H1 (cell line): ENCODE measurements around the gene POLA1. TPM values are rescaled to one million over a fixed set of nuclear protein-coding genes. Genes with fewer than 3 reads are reported as not detected.

ENCODE experiments used
- CTCF ChIA-PET: fragments of 300-600 bp; sonication (Branson Sonifier 250); formaldehyde crosslinking; loops from one replicate; lab custom pipeline; 2021; ENCODE audit not compliant: partially characterized antibody; lab: Charles Lee
- POLR2A ChIA-PET: fragments of 300-600 bp; sonication (Branson Sonifier 250); formaldehyde crosslinking; loops from one replicate; lab custom pipeline; 2021; ENCODE audit warnings: inconsistent platforms; ENCODE audit not compliant: partially characterized antibody; lab: Charles Lee
- DNase-seq, 2 experiments: peaks; one replicate each; pipeline versions ENCODE4 v3.0.0 to v3.0.0-alpha.2; 2010 to 2022; ENCODE audit warnings: low spot score in 2 of 2, low read depth in 1 of 2, mixed read lengths in 1 of 2
- FAIRE-seq: peaks from 2 replicates; lab custom pipeline; 2011; peaks lifted over from hg19 to GRCh38; lab: Jason Lieb, UNC
- H2AFZ ChIP-seq: 2 replicates; pipeline ENCODE4 v1.8.1; 2012; ENCODE audit warnings: low read length, inconsistent platforms
- H2AK5ac ChIP-seq: 2 replicates; pipeline ENCODE4 v1.6.1; 2013; ENCODE audit warnings: low read depth, low read length
- H2BK120ac ChIP-seq: replicated peaks from 2 replicates; pipeline ENCODE3; 2013; ENCODE audit warnings: low read depth, low read length, inconsistent platforms
- H2BK12ac ChIP-seq: 2 replicates; pipeline ENCODE4 v1.6.1; 2013; ENCODE audit warnings: low read depth, low read length
- H2BK15ac ChIP-seq: 2 replicates; pipeline ENCODE4 v1.6.1; 2013; ENCODE audit warnings: low read length
- H2BK20ac ChIP-seq: 2 replicates; pipeline ENCODE4 v1.6.1; 2013; ENCODE audit warnings: low read length
- H2BK5ac ChIP-seq: 2 replicates; pipeline ENCODE4 v1.6.1; 2013; ENCODE audit warnings: low read depth, low read length
- H3K14ac ChIP-seq: 2 replicates; pipeline ENCODE4 v1.6.1; 2013; ENCODE audit warnings: inconsistent platforms; ENCODE audit not compliant: insufficient read length
- H3K18ac ChIP-seq: 2 replicates; pipeline ENCODE4 v1.6.1; 2013; ENCODE audit warnings: low read length; ENCODE audit errors: extremely low read depth
- H3K23ac ChIP-seq: 2 replicates; pipeline ENCODE4 v1.6.1; 2013; ENCODE audit warnings: inconsistent platforms; ENCODE audit not compliant: insufficient read length
- H3K23me2 ChIP-seq: 2 replicates; pipeline ENCODE4 v1.6.1; 2013; ENCODE audit warnings: low read depth, low read length
- H3K27ac ChIP-seq: 2 replicates; pipeline ENCODE4 v1.6.1; 2011; ENCODE audit warnings: low read depth, low read length, inconsistent platforms
- H3K27me3 ChIP-seq, 4 experiments: replicated peaks in 1 of 4; 1 replicate in 1 of 4; 2 replicates in 3 of 4; pipeline versions ENCODE4 v1.6.1 to v1.8.1; 2011 to 2013; ENCODE audit warnings: low read length in 3 of 4, mild to moderate bottlenecking in 3 of 4, inconsistent platforms in 2 of 4, mixed read lengths in 2 of 4, moderate library complexity in 1 of 4; ENCODE audit not compliant: control insufficient read depth in 3 of 4, insufficient read depth in 3 of 4; ENCODE audit errors: extremely low read depth in 1 of 4
- H3K36me3 ChIP-seq, 4 experiments: 2 replicates each; pipeline versions ENCODE4 v1.6.1 to v1.8.1; 2011 to 2013; ENCODE audit warnings: mild to moderate bottlenecking in 4 of 4, low read length in 3 of 4, moderate library complexity in 2 of 4, control low read depth in 1 of 4, inconsistent platforms in 1 of 4; ENCODE audit not compliant: insufficient read depth in 4 of 4, control insufficient read depth in 2 of 4
- H3K4ac ChIP-seq: replicated peaks from 2 replicates; pipeline ENCODE3; 2013; ENCODE audit warnings: low read length, low read depth, mixed read lengths, inconsistent platforms; ENCODE audit not compliant: insufficient read length
- H3K4me1 ChIP-seq, 4 experiments: replicated peaks in 1 of 4; 1 replicate in 1 of 4; 2 replicates in 3 of 4; pipeline versions ENCODE4 v1.6.1 to v1.8.1; 2011 to 2013; ENCODE audit warnings: low read length in 3 of 4, inconsistent platforms in 2 of 4, mixed read lengths in 1 of 4; ENCODE audit not compliant: insufficient read depth in 4 of 4, control insufficient read depth in 3 of 4
- H3K4me2 ChIP-seq, 2 experiments: 2 replicates each; pipeline versions ENCODE4 v1.6.1 to v1.8.1; 2011 to 2013; ENCODE audit warnings: low read depth in 2 of 2, low read length in 2 of 2, control low read depth in 1 of 2, inconsistent platforms in 1 of 2, mild to moderate bottlenecking in 1 of 2; ENCODE audit not compliant: insufficient read depth in 1 of 2
- H3K4me3 ChIP-seq, 4 experiments: fragments of 200-600, 300-600 bp in 1 of 4; sonication (generic), shearing (Covaris generic), sonication (Bioruptor Twin) in 1 of 4; 2 replicates each; pipeline versions ENCODE4 v1.5.1 to v1.8.1; 2011 to 2016; ENCODE audit warnings: low read length in 4 of 4, low read depth in 3 of 4, control low read depth in 2 of 4, inconsistent platforms in 2 of 4, mild to moderate bottlenecking in 2 of 4, mixed read lengths in 1 of 4, moderate library complexity in 1 of 4; ENCODE audit not compliant: insufficient read depth in 2 of 4; ENCODE audit errors: extremely low read depth in 1 of 4
- H3K56ac ChIP-seq: replicated peaks from 2 replicates; pipeline ENCODE3; 2013; ENCODE audit warnings: low read depth, mild to moderate bottlenecking, mixed read lengths, low read length, inconsistent platforms; ENCODE audit not compliant: insufficient read length
- H3K79me1 ChIP-seq: 2 replicates; pipeline ENCODE4 v1.6.1; 2013; ENCODE audit warnings: low read depth, low read length, control low read depth
- H3K79me2 ChIP-seq, 2 experiments: 2 replicates each; pipeline versions ENCODE4 v1.6.1 to v1.8.1; 2012 to 2013; ENCODE audit warnings: low read length in 2 of 2, mild to moderate bottlenecking in 2 of 2, inconsistent platforms in 1 of 2; ENCODE audit not compliant: insufficient read depth in 2 of 2, control insufficient read depth in 1 of 2
- H3K9ac ChIP-seq, 4 experiments: replicated peaks in 1 of 4; 1 replicate in 1 of 4; 2 replicates in 3 of 4; pipeline versions ENCODE4 v1.6.1 to v1.8.1; 2011 to 2013; ENCODE audit warnings: low read depth in 3 of 4, low read length in 3 of 4, control low read depth in 2 of 4, mild to moderate bottlenecking in 2 of 4, moderate library complexity in 2 of 4, inconsistent platforms in 1 of 4; ENCODE audit errors: extremely low read depth in 1 of 4
- H3K9me3 ChIP-seq, 2 experiments: 2 replicates each; pipeline versions ENCODE4 v1.6.1 to v1.8.1; 2012 to 2013; ENCODE audit warnings: mild to moderate bottlenecking in 2 of 2, moderate library complexity in 2 of 2, control low read depth in 1 of 2, inconsistent platforms in 1 of 2, low read depth in 1 of 2, low read length in 1 of 2, mixed read lengths in 1 of 2; ENCODE audit not compliant: insufficient read depth in 2 of 2
- H4K20me1 ChIP-seq, 2 experiments: replicated peaks in 1 of 2; 2 replicates each; pipeline versions ENCODE3 to v1.8.1; 2011 to 2013; ENCODE audit warnings: inconsistent platforms in 2 of 2, low read length in 2 of 2, mild to moderate bottlenecking in 1 of 2; ENCODE audit not compliant: insufficient read depth in 2 of 2, control insufficient read depth in 1 of 2
- H4K5ac ChIP-seq: 2 replicates; pipeline ENCODE4 v1.6.1; 2013; ENCODE audit warnings: low read length, low read depth, mixed read lengths, inconsistent platforms; ENCODE audit not compliant: insufficient read length
- H4K8ac ChIP-seq: 2 replicates; pipeline ENCODE4 v1.8.0; 2013; ENCODE audit warnings: mild to moderate bottlenecking, moderate library complexity, low read length, inconsistent platforms; ENCODE audit not compliant: insufficient read depth; ENCODE audit errors: extremely low read depth
- H4K91ac ChIP-seq: replicated peaks from 2 replicates; pipeline ENCODE3; 2013; ENCODE audit warnings: low read length, mixed read lengths, inconsistent platforms; ENCODE audit not compliant: insufficient read length
- BACH1 ChIP-seq: IDR thresholded peaks from 2 replicates; pipeline ENCODE4 v1.6.1; 2012; ENCODE audit warnings: low read length, improper control_type of control experiment
- CHD1 ChIP-seq: IDR thresholded peaks from 2 replicates; pipeline ENCODE4 v1.6.1; 2012; ENCODE audit warnings: low read depth, low read length, improper control_type of control experiment
- CTCF ChIP-seq, 3 experiments: IDR thresholded peaks; 1 replicate in 2 of 3; 2 replicates in 1 of 3; pipeline versions ENCODE4 v1.5.1 to v1.6.1; 2011; ENCODE audit warnings: low read length in 3 of 3, mild to moderate bottlenecking in 3 of 3, inconsistent platforms in 2 of 3, low read depth in 1 of 3, moderate library complexity in 1 of 3; ENCODE audit not compliant: insufficient read depth in 1 of 3; ENCODE audit errors: control extremely low read depth in 1 of 3
- E2F6 ChIP-seq: IDR thresholded peaks from 2 replicates; pipeline ENCODE4 v1.6.1; 2012; ENCODE audit warnings: inconsistent platforms
- EP300 ChIP-seq, 2 experiments: IDR thresholded peaks; 1 replicate in 1 of 2; 2 replicates in 1 of 2; pipeline ENCODE4 v1.6.1; 2011 to 2012; ENCODE audit warnings: low read depth in 2 of 2, low read length in 2 of 2, mild to moderate bottlenecking in 2 of 2, borderline replicate concordance in 1 of 2, inconsistent platforms in 1 of 2, moderate library complexity in 1 of 2
- EZH2 ChIP-seq: fragments of 200-600 bp; sonication (generic); IDR thresholded peaks from 2 replicates; pipeline ENCODE4 v1.7.1; 2012; ENCODE audit warnings: low read depth, mild to moderate bottlenecking, moderate library complexity, low read length, inconsistent platforms; ENCODE audit not compliant: severe bottlenecking
- GABPA ChIP-seq: IDR thresholded peaks from 2 replicates; pipeline ENCODE4 v1.6.1; 2011; ENCODE audit warnings: mild to moderate bottlenecking, low read length, moderate library complexity, borderline replicate concordance; ENCODE audit not compliant: insufficient read depth
- RBBP5 ChIP-seq: IDR thresholded peaks from 2 replicates; pipeline ENCODE4 v1.7.1; 2012; ENCODE audit warnings: low read depth, mild to moderate bottlenecking, inconsistent platforms, low read length, moderate library complexity, borderline replicate concordance
- RNF2 ChIP-seq: fragments of 200-900, 300-1000 bp; sonication (generic); IDR thresholded peaks from 2 replicates; pipeline ENCODE4 v1.7.1; 2016; ENCODE audit warnings: borderline replicate concordance, low read depth, mild to moderate bottlenecking, antibody characterized with exemption, low read length; ENCODE audit not compliant: poor library complexity, severe bottlenecking; ENCODE audit errors: missing control alignments
- TAF7 ChIP-seq: optimal IDR thresholded peaks from 2 replicates; pipeline ENCODE3; 2011; ENCODE audit warnings: low read depth, mild to moderate bottlenecking, inconsistent platforms, low read length, moderate library complexity, borderline replicate concordance
- TBP ChIP-seq: IDR thresholded peaks from 2 replicates; pipeline ENCODE4 v1.6.1; 2011; ENCODE audit warnings: low read depth, low read length, improper control_type of control experiment
- polyA plus RNA-seq, 7 experiments: library from polyadenylated mRNA; depleted of rRNA in 3 of 7; stranded (reverse) in 5 of 7; unstranded in 2 of 7; fragments of >200 nt in 5 of 7; fragments of 200-250 nt in 2 of 7; gene quantifications; 1 replicate in 5 of 7; 2 replicates in 1 of 7; 4 replicates in 1 of 7; pipeline versions ENCODE4 v1.2.1 to v1.2.3, GENCODE V29; 2011 to 2013; ENCODE audit warnings: missing spikeins in 2 of 7, mixed read lengths in 2 of 7
- total RNA-seq: library from RNA; stranded (reverse); fragmentation: NEBNext Ultra II Directional; extraction: Animal tissue kit (Norgen Biotek cat#: 25700); gene quantifications from 2 replicates; pipeline ENCODE4 v1.2.1, GENCODE V29; 2021

The POLA1 gene
- total and polyA plus RNA-seq, 2 of the 8 experiments (the other 6 are each of a cell fraction or from before 2014, with no cell fraction given), result 5.6 to 34.9 TPM

- ChIA-PET CTCF (no interaction called here), POLR2A (no interaction called here)
- no peaks in the 10 kb centered on the region for H3K9me3 ChIP-seq
- H2BK12ac ChIP-seq, result no peak overlapping the region
- H3K23ac ChIP-seq, result no peak overlapping the region
- no peak overlapping the region for H3K27ac ChIP-seq
- FAIRE-seq (no peak), DNase-seq (no peak)
- H3K79me2 ChIP-seq, result no peaks in the 10 kb centered on the region
- H2BK20ac ChIP-seq, result no peak overlapping the region
- no peak overlapping the region for H3K14ac ChIP-seq
- H3K4ac ChIP-seq, result no peak overlapping the region
- H2BK15ac ChIP-seq, result no peak overlapping the region
- no peak overlapping the region for H3K9ac ChIP-seq
- H3K27me3 ChIP-seq, result no peaks in the 10 kb centered on the region
- no peaks in the 10 kb centered on the region for H4K20me1 ChIP-seq
- no peak overlapping the region for H3K56ac ChIP-seq
- no peak overlapping the region for H2AK5ac ChIP-seq
- no peak overlapping the region for H4K8ac ChIP-seq
- no peak overlapping the region for H3K4me3 ChIP-seq
- 0 out of 7 replicates have a peak, but pooled peaks cover 0 to 4% (median 0%) of the 10 kb centered on the region in 4 experiments for H3K4me1 ChIP-seq
- H3K36me3 ChIP-seq, result no peaks in the 10 kb centered on the region
- no peak overlapping the region for H4K91ac ChIP-seq
- no peak overlapping the region for H2BK120ac ChIP-seq
- no peak overlapping the region for H3K18ac ChIP-seq
- H3K4me2 ChIP-seq, result no peak overlapping the region
- no peak overlapping the region for H4K5ac ChIP-seq
- H3K79me1 ChIP-seq, result no peaks in the 10 kb centered on the region
- H2BK5ac ChIP-seq, result no peak overlapping the region
- no peak overlapping the region for H2AFZ ChIP-seq
- H3K23me2 ChIP-seq, result no peaks in the 10 kb centered on the region
- TF ChIP-seq RNF2 (no peak), CTCF (IDR thresholded peaks at IDR 0.05; ENCODE audit: control extremely low read depth in 1 of 3, insufficient read depth in 1 of 3, low read depth in 1 of 3, low read length in 3 of 3) (no peak), TAF7 (no peak), GABPA (no peak), E2F6 (no peak), CHD1 (no peak), EZH2 (no peak), TBP (no peak), EP300 (IDR thresholded peaks at IDR 0.05; ENCODE audit: borderline replicate concordance in 1 of 2, low read depth in 2 of 2, low read length in 2 of 2) (no peak), RBBP5 (no peak), BACH1 (no peak)
Measured at GRCh38 chrX:24934279-24934678, 240.6 kb downstream of the POLA1 start.
